Measurements from ENCODE around the gene ZMYND10. TPM values are rescaled to one million over a fixed set of nuclear protein-coding genes. Genes with fewer than 3 reads are reported as not detected.

Gene ZMYND10
- total and polyA plus RNA-seq, 2 experiments from 2014 or later: 0.61 to 1.5 TPM

DNA sequence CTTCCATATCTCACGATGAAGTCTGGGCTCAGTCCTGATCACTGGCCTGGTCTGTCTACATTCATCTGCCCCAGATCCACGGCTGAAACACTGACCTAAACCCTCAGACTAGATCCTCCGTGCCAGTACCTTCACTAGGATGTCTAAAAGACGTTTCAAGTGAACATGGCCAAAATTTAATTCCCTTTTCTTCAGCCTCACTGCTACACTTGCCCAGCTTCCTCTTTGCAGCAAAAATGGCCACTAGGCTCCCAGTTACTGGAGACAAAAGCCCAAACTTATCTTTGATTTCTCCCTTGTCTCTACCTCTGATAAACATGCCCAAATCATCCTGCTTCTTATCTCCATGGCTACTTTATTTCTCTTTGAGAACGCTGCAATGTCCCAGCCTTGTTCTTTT, 6.6 kb downstream of the ZMYND10 start:
- no peak overlapping the region for H2AFZ ChIP-seq
- DNase-seq: peak; percentile 40
- H3F3A ChIP-seq (ENCODE audit: insufficient read depth): peaks cover 50% of the 10 kb centered on the region
- no peaks in the 10 kb centered on the region for H3K9me2 ChIP-seq (ENCODE audit: insufficient read depth)
- H3K27ac ChIP-seq: peak overlapping the region; percentile 96
- peaks cover 58% of the 10 kb centered on the region for H3K79me2 ChIP-seq (ENCODE audit: insufficient read depth)
- H3K9me3 ChIP-seq (ENCODE audit: low read depth): no peaks in the 10 kb centered on the region
- peak overlapping the region; percentile 74 for H3K4me2 ChIP-seq (ENCODE audit: unreplicated experiment)
- H3K27me3 ChIP-seq (replicated peaks; ENCODE audit: insufficient read depth): no peaks in the 10 kb centered on the region
- H4K20me1 ChIP-seq (ENCODE audit: insufficient read depth): no peaks in the 10 kb centered on the region; the same call in 1 of the 2 replicates
- H3K4me1 ChIP-seq (ENCODE audit: insufficient read depth): peaks cover 45% of the 10 kb centered on the region
- peak overlapping the region; percentile 89 for H3K4me3 ChIP-seq
- TF ChIP-seq EZH2 (IDR thresholded peaks at IDR 0.05; ENCODE audit: insufficient read depth, poor library complexity, severe bottlenecking): no peak
- TF ChIP-seq EZH2phosphoT487 (IDR thresholded peaks at IDR 0.05; ENCODE audit: insufficient read depth, low read depth): no peak
- in situ Hi-C loops (cut with MboI): no loop called here
- WGBS, 2 experiments (ENCODE audit: low coverage in 1 of 2, low lambda C conversion rate in 2 of 2, missing lambda C conversion rate in 2 of 2): 57 to 60% methylated on average over 5 of the region's 5 CpGs
- no peaks in the 10 kb centered on the region for H3K36me3 ChIP-seq (ENCODE audit: low read depth)
- H3K9ac ChIP-seq: peak overlapping the region; percentile 92

DNA sequence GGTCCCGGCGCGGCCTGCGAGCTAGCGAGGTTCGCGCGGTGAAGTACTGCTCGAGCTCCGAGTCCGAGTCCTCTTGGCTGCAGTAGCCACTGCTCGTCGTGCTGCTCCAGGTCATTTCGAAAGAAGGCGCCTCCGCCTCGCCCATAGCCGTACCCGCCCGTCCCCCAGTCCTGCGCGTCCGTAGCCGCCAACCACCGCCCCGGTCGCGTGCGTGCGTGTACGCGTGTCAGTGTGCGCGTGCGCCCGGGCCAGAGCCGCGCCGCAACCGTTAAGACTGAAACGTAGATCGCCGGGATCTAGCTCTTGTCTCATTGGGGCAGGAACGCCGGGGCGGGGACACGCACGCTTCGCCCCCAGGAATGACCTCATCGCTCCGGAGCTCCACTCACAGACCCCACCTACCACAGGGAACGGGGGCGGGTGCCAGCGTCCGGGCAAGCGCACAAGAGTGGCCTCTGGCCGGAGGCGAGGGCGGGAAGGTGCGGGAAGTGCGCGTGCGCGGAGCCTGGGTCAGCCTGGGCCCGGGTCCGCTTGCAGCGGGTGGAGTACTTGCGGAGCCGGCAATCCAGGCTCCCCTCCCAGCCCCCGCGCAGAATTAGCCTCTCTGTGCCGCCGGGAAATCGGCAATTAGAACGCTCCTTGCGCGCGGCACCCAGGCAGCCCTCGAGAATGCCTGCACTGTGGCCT, 8.2 kb downstream of the ZMYND10 start:
- in situ Hi-C loops (cut with MboI): no loop called here
- peaks cover 50% of the 10 kb centered on the region for H3F3A ChIP-seq (ENCODE audit: insufficient read depth)
- peak; percentile 100 for DNase-seq

DNA sequence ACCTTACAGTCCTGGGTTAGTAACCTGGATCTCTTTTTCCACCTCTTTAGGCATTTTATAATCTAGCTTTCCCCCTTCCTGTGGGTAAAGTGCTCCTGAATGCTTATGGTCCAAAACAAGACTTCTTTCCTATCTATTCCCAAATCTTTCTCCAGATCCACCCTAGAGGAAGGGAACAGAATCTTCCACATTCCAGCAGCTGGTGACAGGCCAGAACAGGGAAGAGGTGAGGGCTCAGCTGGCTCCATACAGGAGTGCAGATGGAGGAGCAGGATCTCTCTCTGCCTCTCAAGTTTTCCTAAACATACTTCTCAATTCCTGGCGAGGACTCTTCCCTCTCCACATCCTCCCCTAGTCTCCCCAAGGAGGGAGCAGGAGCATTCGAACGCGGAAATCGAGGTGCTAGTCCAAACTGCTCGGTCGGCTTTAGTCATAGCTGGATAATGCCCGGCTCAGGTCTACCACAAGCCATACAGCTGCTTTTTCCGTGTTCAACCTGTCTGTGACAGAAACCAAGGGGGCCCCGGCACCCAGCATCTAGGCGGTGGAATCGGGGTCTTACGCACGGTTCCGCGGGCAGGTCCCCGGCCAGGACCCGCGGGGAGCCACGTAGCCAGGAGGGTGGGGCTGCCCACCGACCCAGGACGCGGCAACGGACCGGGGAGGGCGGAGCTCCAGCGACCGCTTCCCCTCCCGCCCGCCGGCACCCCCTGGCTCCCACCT, 8.9 kb downstream of the ZMYND10 start:
- peaks cover 50% of the 10 kb centered on the region for H3F3A ChIP-seq (ENCODE audit: insufficient read depth)
- H3K27ac ChIP-seq: peak overlapping the region; percentile 96
- peak overlapping the region; percentile 89 for H3K4me3 ChIP-seq
- H3K36me3 ChIP-seq (ENCODE audit: low read depth): no peaks in the 10 kb centered on the region; the same call in 1 of the 2 replicates
- 1% methylated on average over 25 to 30 of the region's 31 CpGs for WGBS, 2 experiments (ENCODE audit: low coverage in 1 of 2, low lambda C conversion rate in 2 of 2, missing lambda C conversion rate in 2 of 2)
- H3K79me2 ChIP-seq (ENCODE audit: insufficient read depth): peaks cover 81% of the 10 kb centered on the region
- peak overlapping the region; percentile 96 for H3K4me2 ChIP-seq (ENCODE audit: unreplicated experiment)
- H4K20me1 ChIP-seq (ENCODE audit: insufficient read depth): no peaks in the 10 kb centered on the region; the same call in 1 of the 2 replicates
- TF ChIP-seq EZH2phosphoT487 (IDR thresholded peaks at IDR 0.05; ENCODE audit: insufficient read depth, low read depth): no peak
- no peak for TF ChIP-seq EZH2 (IDR thresholded peaks at IDR 0.05; ENCODE audit: insufficient read depth, poor library complexity, severe bottlenecking)
- DNase-seq: peak; percentile 76
- H3K27me3 ChIP-seq (replicated peaks; ENCODE audit: insufficient read depth): no peaks in the 10 kb centered on the region
- H3K4me1 ChIP-seq (ENCODE audit: insufficient read depth): peaks cover 53% of the 10 kb centered on the region
- no peaks in the 10 kb centered on the region for H3K9me2 ChIP-seq (ENCODE audit: insufficient read depth)
- 0 out of 2 replicates have a peak overlapping the region, but pooled peaks have one; percentile 7 for H2AFZ ChIP-seq
- in situ Hi-C loops (cut with MboI): no loop called here
- no peaks in the 10 kb centered on the region for H3K9me3 ChIP-seq (ENCODE audit: low read depth)
- peak overlapping the region; percentile 99 for H3K9ac ChIP-seq

More for the DNA sequence above, 8.2 kb downstream of the ZMYND10 start:
- peak overlapping the region; percentile 96 for H3K4me2 ChIP-seq (ENCODE audit: unreplicated experiment)
- H3K79me2 ChIP-seq (ENCODE audit: insufficient read depth): peaks cover 74% of the 10 kb centered on the region
- H3K27ac ChIP-seq: peak overlapping the region; percentile 96
- no peaks in the 10 kb centered on the region for H3K36me3 ChIP-seq (ENCODE audit: low read depth)
- no peaks in the 10 kb centered on the region for H3K9me3 ChIP-seq (ENCODE audit: low read depth)
- no peaks in the 10 kb centered on the region for H3K27me3 ChIP-seq (replicated peaks; ENCODE audit: insufficient read depth)
- no peaks in the 10 kb centered on the region; the same call in 1 of the 2 replicates for H4K20me1 ChIP-seq (ENCODE audit: insufficient read depth)
- TF ChIP-seq EZH2 (IDR thresholded peaks at IDR 0.05; ENCODE audit: insufficient read depth, poor library complexity, severe bottlenecking) (no peak), EZH2phosphoT487 (IDR thresholded peaks at IDR 0.05; ENCODE audit: insufficient read depth, low read depth) (no peak)
- peak overlapping the region; percentile 89 for H3K4me3 ChIP-seq
- peaks cover 53% of the 10 kb centered on the region for H3K4me1 ChIP-seq (ENCODE audit: insufficient read depth)
- no peaks in the 10 kb centered on the region for H3K9me2 ChIP-seq (ENCODE audit: insufficient read depth)
- peak overlapping the region; percentile 99 for H3K9ac ChIP-seq
- 1% methylated on average over 63 to 68 of the region's 79 CpGs for WGBS, 2 experiments (ENCODE audit: low coverage in 1 of 2, low lambda C conversion rate in 2 of 2, missing lambda C conversion rate in 2 of 2)
- H2AFZ ChIP-seq: peak overlapping the region; percentile 72

DNA sequence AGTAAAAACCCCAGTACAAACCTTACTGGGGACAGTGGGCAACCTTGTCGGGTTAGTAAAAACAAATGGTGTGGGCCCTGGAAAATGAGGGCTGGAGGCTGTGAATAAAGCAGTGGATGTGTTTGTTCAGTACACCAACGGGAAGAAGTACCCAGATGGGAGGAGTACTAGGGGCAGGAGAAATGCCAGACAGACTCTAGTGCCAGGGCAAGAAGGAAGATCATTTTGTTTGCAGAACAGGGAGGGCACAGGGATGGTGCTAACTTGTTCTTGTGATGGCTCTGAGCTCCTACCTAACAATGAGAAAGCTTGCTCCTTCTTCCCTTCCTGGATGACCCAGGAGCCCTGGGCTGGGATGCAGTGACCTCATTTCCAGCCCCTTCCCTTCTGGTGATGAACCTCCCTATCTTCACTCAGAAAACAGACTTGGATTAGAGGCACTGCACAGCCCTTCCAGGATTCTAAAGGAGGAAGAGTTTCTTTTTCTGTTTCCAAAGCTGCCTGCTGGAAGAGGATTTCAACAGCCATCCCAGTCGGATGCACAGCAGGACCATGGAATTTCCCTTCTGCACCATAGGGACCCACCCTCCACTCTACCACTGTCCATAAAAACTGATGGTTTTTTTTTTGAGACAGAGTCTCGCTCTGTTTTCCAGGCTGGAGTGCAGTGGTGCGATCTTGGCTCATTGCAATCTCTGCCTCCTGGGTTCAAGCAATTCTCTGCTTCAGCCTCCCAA, 11.0 kb downstream of the ZMYND10 start:
- H3K27ac ChIP-seq: peak overlapping the region; percentile 96
- no peak for DNase-seq
- H2AFZ ChIP-seq: no peak overlapping the region
- H3K9me3 ChIP-seq (ENCODE audit: low read depth): no peaks in the 10 kb centered on the region
- peaks cover 86% of the 10 kb centered on the region for H3K79me2 ChIP-seq (ENCODE audit: insufficient read depth)
- peak overlapping the region; percentile 96 for H3K4me2 ChIP-seq (ENCODE audit: unreplicated experiment)
- WGBS, 2 experiments (ENCODE audit: low coverage in 1 of 2, low lambda C conversion rate in 2 of 2, missing lambda C conversion rate in 2 of 2): 33 to 44% methylated on average over 5 of the region's 5 CpGs
- no peaks in the 10 kb centered on the region; the same call in 1 of the 2 replicates for H4K20me1 ChIP-seq (ENCODE audit: insufficient read depth)
- peak overlapping the region; percentile 89 for H3K4me3 ChIP-seq
- H3K36me3 ChIP-seq (ENCODE audit: low read depth): peaks cover 18% of the 10 kb centered on the region
- peak overlapping the region; percentile 99 for H3K9ac ChIP-seq
- peaks cover 62% of the 10 kb centered on the region for H3F3A ChIP-seq (ENCODE audit: insufficient read depth)
- no peaks in the 10 kb centered on the region for H3K27me3 ChIP-seq (replicated peaks; ENCODE audit: insufficient read depth)
- H3K4me1 ChIP-seq (ENCODE audit: insufficient read depth): peaks cover 46% of the 10 kb centered on the region
- TF ChIP-seq EZH2 (IDR thresholded peaks at IDR 0.05; ENCODE audit: insufficient read depth, poor library complexity, severe bottlenecking) (no peak), EZH2phosphoT487 (IDR thresholded peaks at IDR 0.05; ENCODE audit: insufficient read depth, low read depth) (no peak)
- in situ Hi-C loops (cut with MboI): no loop called here
- no peaks in the 10 kb centered on the region for H3K9me2 ChIP-seq (ENCODE audit: insufficient read depth)
